GM15510 (cell line): Measurements from ENCODE around the gene LST1.

Experiments used
- POLR2A ChIP-seq: IDR thresholded peaks from 3 replicates; pipeline ENCODE4 v1.6.1; 2011; ENCODE audit warnings: borderline replicate concordance; ENCODE audit not compliant: insufficient read length; ENCODE audit errors: extremely low read depth

The LST1 gene

DNA sequence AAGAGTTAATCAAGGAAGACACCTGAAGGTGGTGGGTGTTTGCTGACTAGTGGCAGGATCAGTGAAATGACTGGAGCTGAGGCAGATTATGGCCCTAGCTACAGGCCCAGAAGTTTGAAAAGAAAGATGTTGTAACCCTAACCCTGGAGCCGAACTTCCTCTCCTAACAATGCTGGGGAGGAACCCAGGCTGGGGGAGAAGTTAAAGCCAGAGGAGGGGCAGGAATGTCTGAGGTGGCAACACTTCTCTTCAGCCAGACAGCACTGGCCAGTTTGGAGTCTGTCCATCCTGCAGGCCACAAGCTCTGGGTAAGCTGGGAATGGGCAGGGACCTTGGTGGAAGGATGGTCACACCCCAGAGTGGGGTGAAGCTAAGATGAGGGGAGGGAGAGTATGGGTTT lies at the start of gene LST1:
Gene LST1 (plus strand): TSS at position 270 of the 400 bp plus-strand sequence. CDS start 1,023 bp downstream, outside the sequence.
- no peak for TF ChIP-seq POLR2A

DNA sequence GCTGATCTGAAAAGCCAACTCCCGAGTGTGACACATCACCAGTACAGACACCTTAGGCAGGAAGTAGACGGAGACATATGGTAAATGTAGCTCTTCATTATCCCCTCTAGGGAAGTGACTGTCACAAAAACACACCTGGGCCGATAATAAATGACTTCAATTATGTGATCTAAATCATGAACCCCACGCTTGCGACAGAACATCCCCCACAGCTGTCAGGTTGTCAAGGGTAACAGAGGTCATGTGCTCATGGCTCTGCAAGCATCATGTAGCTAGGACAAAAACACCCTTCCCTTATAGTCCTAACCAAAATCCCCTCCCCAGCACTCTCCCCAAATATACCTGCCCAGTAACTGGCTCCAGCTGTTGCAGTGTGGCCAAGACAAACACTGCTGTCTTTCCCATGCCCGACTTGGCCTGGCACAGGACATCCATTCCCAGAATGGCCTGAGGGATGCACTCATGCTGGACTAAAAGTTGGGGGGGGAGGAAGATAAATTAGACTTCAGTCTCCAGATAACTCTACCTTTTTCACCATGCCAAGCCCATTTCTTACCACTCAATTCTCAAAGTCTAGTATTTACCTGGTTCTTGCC lies 47.2 kb upstream of the LST1 start:
- no peak for TF ChIP-seq POLR2A

DNA sequence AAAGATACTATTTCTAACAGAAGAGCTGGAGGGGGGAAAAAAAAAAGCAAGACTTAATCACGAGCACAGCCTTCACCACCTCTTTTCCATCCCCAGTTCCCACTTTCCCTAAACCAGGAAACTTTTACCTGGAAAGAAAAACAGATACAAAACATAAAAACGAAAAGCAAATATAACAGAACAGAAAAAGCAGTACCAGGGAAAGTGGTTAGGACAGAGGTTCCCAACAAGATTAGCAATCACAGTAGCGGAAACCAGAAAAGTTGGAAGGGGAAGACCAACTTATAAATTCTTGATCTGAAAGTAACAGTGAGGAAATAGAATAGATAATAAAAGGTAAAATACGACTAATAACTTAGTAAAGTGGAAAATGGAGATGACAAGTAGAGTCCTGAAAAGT lies 45.4 kb upstream of the LST1 start:
- no peak for TF ChIP-seq POLR2A

DNA sequence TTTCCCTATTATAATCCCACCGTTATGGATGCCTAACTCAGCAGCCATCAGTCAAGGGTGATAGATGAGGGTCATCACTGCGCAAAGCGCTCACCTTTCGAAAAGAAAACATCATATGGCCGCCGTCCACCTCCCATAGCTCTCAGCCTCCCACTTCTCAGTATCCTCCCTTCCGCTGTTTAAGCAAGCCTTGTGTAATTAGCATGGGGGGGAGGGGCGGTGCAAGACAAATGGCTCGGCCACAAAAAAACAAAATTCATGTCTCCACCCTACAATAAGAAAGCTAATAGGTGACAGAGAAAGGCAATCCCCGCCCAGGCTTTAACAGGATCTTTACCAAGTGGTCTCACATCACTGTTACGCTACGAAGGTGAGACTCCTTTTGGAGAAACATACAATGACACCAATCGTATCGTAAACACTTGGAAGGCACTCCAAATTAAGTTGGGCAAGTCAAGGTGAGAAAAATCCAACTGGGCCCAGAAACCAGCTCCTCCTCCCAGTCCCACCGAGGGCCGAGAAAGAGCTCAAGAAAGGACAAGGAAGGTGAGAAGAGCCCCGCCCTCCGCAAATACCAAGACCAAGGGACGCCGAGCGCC lies 44.9 kb upstream of the LST1 start:
- no peak for TF ChIP-seq POLR2A

- peak; percentile 90 for TF ChIP-seq POLR2A
These were observed 44.2 kb upstream of the LST1 start, which contains the start of gene DDX39B for GRCh38 chr6:31541658-31542521. Gene DDX39B (minus strand): TSS chr6:31542003. CDS start chr6:31540532, 1,471 bp downstream.

DNA sequence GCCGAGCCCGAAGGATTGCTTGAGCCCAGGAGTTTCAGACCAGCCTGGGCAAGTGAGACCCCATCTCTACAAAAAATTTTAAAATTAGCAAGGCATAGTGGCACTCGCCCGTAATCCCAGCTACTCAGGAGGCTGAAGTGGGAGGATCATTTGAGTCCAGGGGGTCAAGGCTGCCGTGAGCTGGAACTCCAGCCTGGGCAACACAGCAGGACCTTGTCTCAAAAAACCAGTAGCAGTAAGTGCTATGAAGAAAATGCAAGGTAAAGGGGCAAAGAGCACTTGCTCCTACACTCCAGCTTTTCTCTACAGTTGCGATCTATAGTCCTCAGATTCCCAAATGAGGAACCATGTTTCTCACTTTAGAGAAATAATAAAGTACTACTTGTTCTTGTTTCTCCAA lies 42.4 kb upstream of the LST1 start:
- TF ChIP-seq POLR2A, result no peak

DNA sequence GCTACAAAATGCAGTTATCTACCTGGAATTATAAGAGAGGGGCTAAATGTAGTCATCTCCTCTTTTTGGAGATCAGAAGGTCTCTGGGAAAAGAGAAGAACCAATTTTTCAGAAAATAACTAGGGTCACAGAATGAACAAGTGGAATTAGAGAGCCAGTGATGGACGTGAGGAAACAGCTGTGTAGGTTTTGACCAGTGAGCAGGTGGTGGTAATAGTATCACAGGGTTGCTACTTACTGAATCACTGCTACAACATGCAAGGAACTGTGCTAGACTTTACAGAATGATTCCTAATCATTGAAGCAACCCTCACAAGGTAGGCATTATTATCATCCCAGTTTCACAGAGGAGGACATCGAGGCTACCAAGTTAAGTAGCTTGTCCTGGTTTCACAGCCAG lies 41.4 kb upstream of the LST1 start:
- TF ChIP-seq POLR2A, result no peak

GRCh38 chr6:31545291-31545690 lies 40.8 kb upstream of the LST1 start:
- no peak for TF ChIP-seq POLR2A

- TF ChIP-seq POLR2A, result no peak
These were observed 39.6 kb upstream of the LST1 start, which contains the start of gene ATP6V1G2 for GRCh38 chr6:31546339-31546957. Gene ATP6V1G2 (minus strand): TSS chr6:31546608. CDS start chr6:31546559, 49 bp downstream.

DNA sequence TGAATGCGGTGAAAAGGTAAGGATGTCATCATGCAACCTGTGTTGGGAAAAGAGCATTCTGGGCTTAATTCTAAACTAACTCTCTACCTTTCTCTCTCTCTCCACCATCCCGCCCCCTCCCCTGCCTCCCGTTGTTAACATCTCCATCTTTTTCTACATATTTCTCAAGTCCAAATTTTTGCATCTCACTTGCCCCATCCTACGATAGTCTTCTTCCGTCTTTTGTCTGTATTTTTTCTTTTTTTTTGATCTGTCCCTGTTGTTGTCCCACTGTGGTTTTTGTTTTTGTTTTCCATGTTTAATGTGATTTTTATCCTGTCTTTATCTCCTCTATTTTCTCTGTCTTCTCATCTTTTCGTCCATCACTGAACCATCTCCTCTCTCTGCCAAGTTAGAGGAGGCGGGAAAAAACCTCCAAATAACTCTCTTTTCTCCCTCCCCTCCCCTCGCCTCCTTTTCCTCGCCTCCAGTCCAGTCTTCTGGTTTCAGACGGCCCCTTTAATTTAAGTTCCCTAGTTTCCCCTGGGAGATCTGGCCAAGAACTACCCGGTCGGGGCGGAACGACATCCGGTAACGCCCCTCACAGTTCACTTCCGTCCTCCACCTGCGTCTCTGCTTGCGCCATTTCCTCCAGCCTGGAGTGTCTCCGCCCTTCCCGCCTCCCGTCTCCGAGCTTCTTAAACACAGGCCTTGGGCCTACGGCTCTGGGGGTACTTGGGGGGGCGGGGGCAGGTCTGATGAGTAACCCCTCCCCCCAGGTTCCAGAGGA lies 38.9 kb upstream of the LST1 start, which contains the start of gene NFKBIL1:
Gene NFKBIL1 (plus strand): TSS at position 651 of the 769 bp plus-strand sequence. CDS start 87 bp downstream, at position 738.
- TF ChIP-seq POLR2A, result peak; percentile 58

DNA sequence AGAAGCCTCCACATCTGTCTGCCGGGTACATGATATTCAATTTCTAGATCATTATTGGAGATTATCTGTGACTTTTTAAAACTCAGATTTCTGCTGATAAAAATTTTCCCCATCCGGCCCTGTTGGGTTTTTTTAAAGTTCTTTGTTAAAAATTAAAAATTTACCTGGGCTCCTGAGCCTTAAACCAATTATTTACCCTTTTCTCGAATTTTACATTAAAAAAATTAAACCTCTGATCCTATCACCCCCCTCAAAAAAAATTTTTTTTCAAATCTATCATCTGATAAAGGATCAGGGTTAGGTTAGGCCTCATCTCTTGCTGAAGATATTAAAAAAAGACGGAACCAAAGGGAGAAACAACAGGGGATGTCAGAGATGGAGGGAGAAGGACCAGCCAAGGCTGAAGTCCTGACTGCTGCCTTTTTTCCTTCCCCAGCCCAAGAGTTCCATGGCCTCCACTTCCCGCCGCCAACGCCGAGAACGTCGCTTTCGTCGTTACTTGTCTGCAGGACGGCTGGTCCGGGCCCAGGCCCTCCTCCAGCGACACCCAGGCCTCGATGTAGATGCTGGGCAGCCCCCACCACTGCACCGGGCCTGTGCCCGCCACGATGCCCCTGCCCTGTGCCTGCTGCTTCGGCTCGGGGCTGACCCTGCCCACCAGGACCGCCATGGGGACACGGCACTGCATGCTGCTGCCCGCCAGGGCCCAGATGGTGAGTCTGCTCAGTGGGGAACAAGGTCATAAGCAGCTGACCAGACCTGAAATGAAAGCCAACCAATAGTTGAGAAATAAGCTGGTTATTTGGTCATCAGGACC lies 38.1 kb upstream of the LST1 start:
- no peak for TF ChIP-seq POLR2A

DNA sequence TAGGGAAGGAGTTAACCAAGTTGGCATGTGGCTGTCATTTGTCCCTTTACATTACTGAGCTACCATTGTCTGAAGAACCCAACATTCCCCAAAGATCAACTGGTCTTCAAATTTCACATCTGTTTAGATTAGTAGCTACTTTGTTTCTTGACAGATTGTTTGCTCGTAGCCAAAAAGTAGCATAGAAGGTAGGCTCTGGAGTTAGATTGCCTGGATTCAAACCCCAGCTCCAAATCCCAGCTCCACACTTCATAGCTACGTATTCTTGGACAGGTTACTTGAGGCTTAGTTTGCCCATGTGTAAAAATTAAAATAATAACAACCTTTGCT lies 37.6 kb upstream of the LST1 start:
- no peak for TF ChIP-seq POLR2A

GRCh38 chr6:31556307-31556706 lies 29.8 kb upstream of the LST1 start:
- TF ChIP-seq POLR2A, result no peak
